GM12891 (cell line): ENCODE results near the gene NLRP1.

Experiments used
- PAX5 ChIP-seq: IDR thresholded peaks from 2 replicates; pipeline ENCODE4 v1.6.1; 2011; ENCODE audit warnings: low read length, moderate library complexity, mild to moderate bottlenecking; ENCODE audit not compliant: insufficient read depth, severe bottlenecking
- POLR2A ChIP-seq: IDR thresholded peaks from 2 replicates; pipeline ENCODE4 v1.6.1; 2011; ENCODE audit warnings: low read depth, low read length, control low read depth
- POLR2AphosphoS5 ChIP-seq: IDR thresholded peaks from 2 replicates; pipeline ENCODE4 v1.6.1; 2011; ENCODE audit warnings: low read depth, low read length, control low read depth
- POU2F2 ChIP-seq: IDR thresholded peaks from 2 replicates; pipeline ENCODE4 v1.6.1; 2011; ENCODE audit warnings: low read depth, mild to moderate bottlenecking, control low read depth, low read length, moderate library complexity
- SPI1 ChIP-seq: IDR thresholded peaks from 2 replicates; pipeline ENCODE4 v1.6.1; 2011; ENCODE audit warnings: low read depth, low read length, control low read depth
- TAF1 ChIP-seq: IDR thresholded peaks from 2 replicates; pipeline ENCODE4 v1.6.1; 2011; ENCODE audit warnings: low read depth, low read length, control low read depth

DNA sequence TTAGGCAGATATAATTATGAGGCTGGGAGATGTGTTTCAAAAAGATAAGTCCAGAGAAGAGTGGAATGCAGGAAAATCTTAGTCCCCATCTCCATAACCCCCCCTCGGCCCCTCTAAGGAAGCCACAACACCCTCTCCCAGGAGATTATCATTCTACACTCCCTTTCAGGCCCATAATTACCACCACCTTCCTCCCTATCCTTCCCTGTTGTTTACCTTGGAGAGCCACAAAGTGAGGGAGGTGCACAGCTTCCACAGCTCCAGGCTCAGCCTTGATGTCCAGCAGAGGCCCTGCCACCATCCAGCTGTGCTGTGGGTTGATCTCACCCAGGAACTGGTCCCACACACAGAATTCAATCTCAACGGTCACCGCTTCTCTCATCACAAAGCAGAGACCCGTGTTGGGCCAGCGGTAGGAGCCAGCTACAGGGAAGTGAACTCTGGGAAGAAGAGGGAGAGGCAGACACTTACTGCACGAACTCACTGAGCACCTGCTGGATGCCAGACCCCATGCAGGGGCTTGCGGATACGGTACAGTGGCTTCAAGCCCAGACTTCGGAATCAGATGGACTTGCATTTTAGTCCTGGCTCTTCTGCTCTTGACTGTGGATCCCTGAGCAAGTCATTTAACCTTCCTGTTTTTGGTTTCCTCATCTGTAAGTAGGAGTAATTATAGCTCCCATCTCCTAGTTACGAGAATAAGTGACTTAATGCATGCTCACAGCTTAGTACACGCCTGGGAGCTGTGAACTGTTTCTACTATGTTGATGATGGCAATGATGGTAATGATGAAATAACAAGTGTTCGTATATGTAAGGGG is 53.8 kb downstream of the NLRP1 start:
- TF ChIP-seq POLR2A (no peak), POU2F2 (no peak), POLR2AphosphoS5 (no peak), SPI1 (no peak), PAX5 (no peak), TAF1 (no peak)
